Measurements from ENCODE around the gene TMEM183A.

The TMEM183A gene

GRCh38 chr1:203028067-203028783 is 21.1 kb downstream of the TMEM183A start:
- no peak for FAIRE-seq
- DNase-seq (ENCODE audit: insufficient read length, low spot score): no peak

- DNase-seq (ENCODE audit: insufficient read length, low spot score) (no peak), FAIRE-seq (no peak)
Measured at GRCh38 chr1:203028784-203029553, 21.8 kb downstream of the TMEM183A start.

GRCh38 chr1:203031467-203031866 is 24.3 kb downstream of the TMEM183A start:
- no peak for FAIRE-seq

GRCh38 chr1:203033287-203033686 is 26.1 kb downstream of the TMEM183A start:
- FAIRE-seq: no peak

More at GRCh38 chr1:203031467-203031866, 24.3 kb downstream of the TMEM183A start:
- DNase-seq (ENCODE audit: insufficient read length, low spot score): no peak

GRCh38 chr1:203033917-203034316 is 26.7 kb downstream of the TMEM183A start:
- DNase-seq (ENCODE audit: insufficient read length, low spot score) (no peak), FAIRE-seq (no peak)

More at GRCh38 chr1:203033287-203033686, 26.1 kb downstream of the TMEM183A start:
- DNase-seq (ENCODE audit: insufficient read length, low spot score): no peak

DNA sequence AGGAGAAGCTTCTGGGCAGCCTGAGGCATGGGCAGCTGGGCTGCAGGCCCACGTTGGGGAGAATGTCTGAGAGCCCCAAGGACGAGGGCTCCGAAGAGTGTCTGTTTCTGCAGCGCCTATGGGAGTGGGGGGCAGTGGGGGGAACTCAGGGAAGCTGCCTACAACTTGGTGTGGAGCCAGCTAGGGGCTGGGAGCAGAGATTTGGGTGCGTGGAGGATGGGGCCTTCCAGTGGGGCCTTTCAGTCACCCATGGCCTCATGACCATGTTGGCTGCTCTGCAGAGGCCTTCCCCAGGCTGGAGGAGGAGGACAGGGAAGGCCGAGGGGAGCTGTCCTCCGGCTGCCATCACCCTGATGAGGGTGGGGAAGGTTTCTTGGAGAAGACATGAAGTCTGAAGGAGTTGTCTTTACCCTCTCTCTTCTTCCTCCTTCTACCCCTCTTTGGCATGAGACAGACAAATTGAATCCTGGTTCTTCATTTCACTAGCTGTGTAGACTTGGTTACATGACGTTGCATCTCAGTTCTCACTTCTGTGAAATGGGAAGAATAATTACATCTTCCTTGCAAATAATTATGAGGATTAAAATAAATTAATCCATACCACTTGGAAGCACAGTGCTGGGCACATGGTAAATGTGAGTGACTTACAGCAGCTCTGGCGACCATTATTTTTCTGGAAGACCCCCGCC is 27.4 kb downstream of the TMEM183A start:
- FAIRE-seq: no peak
- no peak for DNase-seq (ENCODE audit: insufficient read length, low spot score)

DNA sequence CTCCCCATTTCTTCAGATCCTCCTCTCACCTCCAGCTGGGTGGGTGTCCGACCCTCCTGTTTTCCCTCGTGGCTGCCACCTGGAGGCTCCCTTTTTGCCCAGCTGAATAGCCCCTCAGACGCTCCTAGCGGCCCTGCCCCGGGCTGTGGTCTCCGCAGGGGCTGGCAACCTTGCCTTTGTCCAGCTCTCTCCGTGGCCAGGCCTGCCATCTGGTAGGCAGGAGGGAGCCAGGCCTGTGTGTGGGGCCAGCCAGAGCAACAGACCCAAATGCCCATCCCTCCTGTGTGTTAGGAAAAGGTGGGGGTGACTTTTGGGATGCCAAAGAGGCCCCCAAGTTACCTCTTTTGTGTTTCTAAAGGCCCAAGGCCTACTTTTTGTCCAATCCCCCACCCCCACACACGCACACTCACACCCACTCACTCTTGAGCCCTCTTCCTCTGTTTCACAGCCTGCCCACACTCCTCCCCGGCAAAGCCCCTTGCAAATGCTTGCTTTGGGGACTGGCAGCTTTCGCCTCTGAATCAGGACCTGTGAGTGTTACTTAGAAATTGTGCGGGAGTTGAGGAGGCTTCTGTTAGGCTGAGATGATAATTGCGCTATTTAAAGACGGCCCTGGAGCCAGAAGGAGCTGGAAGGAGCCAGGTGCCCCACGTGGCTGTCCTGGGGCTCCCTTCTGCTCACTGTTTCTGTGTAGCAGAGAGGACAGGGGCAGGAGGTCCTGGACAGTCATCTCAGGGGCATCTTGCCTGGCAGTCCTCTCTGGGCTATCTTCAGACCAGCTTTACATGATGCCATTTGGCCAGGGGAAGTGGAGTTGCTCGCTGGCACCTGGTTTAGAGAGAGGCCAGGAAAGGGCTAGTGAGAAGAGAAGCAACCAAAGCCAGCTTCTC is 28.2 kb downstream of the TMEM183A start:
- DNase-seq (ENCODE audit: insufficient read length, low spot score) (no peak), FAIRE-seq (no peak)

DNA sequence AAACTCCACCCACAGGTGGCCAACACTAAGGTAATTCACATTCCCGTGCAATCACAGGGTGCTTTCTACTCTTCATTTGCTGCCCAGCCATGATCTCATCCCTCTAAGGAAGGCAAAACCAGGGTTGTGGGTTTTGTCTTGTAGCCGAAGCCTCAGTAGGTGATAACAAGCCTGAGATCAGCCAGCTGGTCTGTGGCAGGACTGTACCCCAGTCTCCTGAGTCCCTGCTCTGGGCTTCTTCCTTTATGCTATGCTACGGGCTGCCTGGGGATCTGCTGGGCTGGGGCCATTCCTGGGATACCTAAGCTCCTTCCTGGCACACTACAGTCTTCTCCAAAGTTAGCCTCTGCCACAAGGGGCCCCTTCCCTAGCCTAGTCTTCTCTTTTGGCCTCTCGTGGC is 29.0 kb downstream of the TMEM183A start:
- DNase-seq (ENCODE audit: insufficient read length, low spot score) (no peak), FAIRE-seq (no peak)

DNA sequence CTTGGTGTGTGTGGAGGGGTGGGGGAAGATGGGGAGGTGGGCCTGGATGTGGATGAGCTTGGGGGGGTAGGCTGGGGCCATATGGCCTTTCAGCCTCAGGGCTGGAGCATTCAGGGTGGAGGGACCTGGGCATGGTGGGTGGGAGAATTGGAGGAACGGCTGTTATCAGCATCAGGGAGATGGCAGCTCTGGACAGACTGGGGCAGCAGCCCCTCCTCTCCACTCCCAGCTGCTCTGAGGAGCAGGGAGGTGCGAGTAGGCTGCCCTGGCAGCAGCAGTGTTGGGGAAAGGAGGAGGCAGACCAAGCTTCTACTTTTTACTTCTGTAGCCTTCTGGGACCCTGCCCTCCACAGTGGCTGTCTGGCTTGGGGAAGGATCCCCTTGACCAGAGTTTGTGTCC is 29.4 kb downstream of the TMEM183A start:
- FAIRE-seq: no peak
- no peak for DNase-seq (ENCODE audit: insufficient read length, low spot score)

DNA sequence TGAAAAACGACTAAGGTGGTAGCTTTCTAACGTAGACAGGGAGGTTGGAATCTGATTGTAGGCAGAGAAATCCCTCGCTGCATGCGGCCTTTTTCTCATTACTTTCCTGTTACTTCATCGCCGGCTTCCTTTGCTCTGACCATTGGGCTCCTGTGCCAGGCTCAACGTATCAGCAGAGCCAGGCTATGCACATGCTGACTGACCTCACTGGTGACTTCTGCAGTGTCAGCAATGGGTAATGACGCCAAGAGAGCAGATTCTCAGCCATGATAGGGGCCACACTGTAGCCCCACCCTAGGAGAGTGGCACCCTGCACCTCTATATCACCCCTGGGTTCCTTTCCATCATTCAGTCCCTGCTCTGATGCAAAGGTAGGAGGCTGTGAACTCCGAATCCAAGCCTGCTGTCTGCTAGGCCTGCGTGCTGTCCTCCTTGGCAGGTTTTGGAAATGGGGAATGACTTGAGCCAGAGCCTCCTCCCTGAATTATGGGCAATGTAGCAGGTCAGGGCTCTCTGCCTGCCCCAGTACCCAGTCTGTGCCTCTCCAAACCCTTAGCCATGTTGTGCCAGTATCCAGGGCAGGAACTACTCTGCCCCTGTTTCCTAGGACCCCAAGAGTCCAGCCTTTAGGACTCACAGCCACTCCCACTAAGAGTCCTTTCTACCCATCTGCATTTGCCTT is 30.5 kb downstream of the TMEM183A start:
- no peak for DNase-seq (ENCODE audit: insufficient read length, low spot score)

GRCh38 chr1:203038217-203038741 is 31.1 kb downstream of the TMEM183A start:
- FAIRE-seq (peak; percentile 9), DNase-seq (ENCODE audit: insufficient read length, low spot score) (peak; percentile 41)

More for the DNA sequence above, 30.5 kb downstream of the TMEM183A start:
- FAIRE-seq: no peak

DNA sequence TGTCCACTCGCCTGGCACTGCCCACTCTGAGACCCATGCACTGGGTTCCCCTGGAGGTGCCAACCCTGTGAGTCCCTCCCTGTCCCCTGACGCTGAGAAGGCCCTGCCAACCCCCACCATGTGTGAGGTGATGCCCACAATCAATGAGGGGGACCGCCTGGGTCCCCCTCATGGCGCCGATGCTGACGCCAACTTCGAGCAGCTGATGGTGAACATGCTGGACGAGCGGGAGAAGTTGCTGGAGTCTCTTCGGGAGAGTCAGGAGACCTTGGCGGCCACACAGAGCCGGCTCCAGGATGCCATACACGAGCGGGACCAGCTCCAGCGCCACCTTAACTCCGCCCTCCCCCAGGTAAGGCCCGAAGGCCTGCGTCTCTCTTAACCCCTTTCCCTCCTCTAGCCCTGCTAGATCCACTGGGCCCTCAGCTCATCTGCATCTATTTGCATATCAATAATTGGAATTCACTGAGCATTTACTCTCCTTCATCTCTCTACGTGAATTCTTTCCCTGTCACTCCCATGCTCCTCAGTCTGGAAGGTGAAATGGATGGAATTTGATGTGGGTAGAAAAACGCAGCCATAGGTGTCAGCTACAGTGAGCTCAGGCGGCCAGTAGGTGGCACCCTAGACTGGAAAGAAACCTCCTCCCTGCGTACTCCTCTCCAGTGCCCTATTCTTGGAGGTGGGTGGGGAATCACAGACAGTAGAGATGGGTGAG is 31.9 kb downstream of the TMEM183A start:
- peak; percentile 76 for FAIRE-seq
- peak; percentile 81 for DNase-seq (ENCODE audit: insufficient read length, low spot score)

DNA sequence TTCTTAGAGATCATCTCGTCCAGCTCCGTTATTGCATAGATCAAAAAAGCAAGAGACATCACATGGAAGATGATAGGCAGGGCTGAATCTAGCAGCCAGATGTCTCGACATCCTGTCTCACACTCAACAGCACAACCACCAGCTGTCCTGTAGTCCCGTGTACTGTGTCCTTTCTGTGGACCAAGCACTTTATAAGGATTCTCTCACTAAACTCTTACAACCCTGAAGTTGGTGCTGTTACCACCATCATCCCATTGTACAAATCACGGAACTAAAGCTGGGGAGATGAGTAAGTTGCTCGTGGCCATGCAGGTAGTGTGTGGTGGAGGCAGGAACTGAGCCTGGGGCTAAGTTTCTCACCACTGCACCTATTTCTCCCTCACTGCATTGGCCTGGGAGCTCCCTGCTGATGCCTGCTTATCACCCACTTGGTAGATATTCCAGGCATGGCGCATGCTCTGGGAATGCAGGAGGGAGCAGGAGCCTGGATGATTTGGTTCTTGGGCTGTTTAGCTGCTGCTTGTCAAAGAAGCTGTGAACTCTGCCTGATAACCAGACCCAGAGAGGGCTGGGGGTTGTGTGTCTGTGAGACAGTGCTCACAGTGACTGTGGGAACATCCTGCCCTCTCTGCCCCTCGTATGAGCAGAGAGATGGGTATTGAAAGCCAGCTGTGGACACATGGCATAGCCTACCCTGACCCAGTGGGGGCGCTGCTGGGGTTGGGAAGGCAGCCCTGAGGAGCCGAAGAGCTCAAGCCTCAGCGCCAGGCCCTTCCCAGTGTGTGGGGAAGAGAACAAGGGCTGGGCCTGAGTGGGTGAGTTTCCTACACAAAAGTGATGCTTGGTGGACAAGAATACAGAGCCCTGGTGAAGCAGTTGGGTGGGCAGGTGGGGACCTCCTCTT is 32.7 kb downstream of the TMEM183A start:
- no peak for FAIRE-seq
- DNase-seq (ENCODE audit: insufficient read length, low spot score): no peak

DNA sequence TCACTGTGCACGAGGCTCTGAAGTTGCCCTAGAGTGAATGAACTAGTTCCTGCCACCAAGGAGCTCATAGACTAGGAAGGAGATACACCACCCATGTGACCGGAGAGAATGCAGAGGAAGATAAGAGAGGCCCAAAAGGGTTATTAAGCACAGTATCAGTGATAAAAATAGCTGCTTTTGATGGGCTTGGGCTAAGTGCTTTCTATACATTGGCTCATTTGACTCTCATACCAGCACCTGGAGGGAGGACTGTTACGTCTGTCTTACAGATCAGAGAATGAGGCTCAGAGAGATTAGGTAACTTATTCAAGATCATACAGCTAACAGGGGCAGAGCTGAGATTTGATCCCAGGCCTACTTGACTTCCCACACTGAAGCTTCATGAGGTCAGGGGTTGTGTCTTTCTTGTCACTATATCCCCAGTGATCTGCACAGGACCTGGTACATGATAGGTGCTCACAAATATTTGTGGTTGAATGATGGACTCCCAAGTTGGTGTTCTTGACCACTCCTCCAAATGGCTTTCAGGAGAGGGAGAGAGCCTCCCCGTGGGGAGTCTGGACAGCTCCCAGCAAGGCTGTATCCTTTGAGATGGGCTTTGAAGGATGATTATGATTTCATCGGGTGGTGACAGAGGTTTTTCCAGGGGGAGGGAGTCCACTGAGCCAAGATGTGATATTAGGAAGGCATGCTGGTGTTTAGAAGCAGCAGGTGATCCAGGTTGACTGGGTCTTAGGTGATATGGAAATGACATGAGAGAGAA is 33.5 kb downstream of the TMEM183A start:
- FAIRE-seq: no peak
- no peak for DNase-seq (ENCODE audit: insufficient read length, low spot score)

DNA sequence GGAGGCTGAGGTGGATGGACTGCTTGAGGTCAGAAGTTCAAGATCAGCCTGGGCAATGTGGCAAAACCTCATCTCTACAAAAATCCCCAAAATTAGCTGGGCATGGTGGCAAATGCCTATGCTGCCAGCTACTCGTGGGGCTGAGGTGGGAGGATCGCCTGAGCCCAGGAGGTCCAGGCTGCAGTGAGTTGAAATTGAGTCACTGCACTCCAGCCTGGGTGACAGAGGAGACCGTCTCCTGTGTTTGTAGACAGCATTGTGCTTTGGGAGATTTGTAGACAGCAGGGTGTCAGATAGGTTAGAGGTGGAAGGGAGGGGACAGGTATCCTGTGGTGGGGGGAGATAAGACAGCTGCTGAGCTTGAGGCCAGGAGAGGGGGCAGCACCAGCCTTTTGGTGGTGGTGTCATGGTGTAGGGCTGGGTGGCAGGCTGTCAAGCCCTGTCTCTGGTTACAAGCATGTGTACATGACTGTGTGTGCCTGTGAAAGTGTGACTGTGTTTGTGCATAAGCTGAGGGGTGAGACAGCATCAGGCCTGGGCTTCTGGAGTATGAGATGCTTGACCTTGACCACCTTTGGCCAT is 34.3 kb downstream of the TMEM183A start:
- no peak for DNase-seq (ENCODE audit: insufficient read length, low spot score)

GRCh38 chr1:203043830-203044545 is 36.8 kb downstream of the TMEM183A start:
- no peak for DNase-seq (ENCODE audit: insufficient read length, low spot score)
- no peak for FAIRE-seq

More for the DNA sequence above, 34.3 kb downstream of the TMEM183A start:
- no peak for FAIRE-seq
